ENCODE results near the gene SKP1. TPM values are rescaled to one million over a fixed set of nuclear protein-coding genes. Genes with fewer than 3 reads are reported as not detected.
"Not testable (repeated sequence)": the region's sequence is repeated elsewhere in the genome, so short reads cannot be mapped to it uniquely, and the experiment has no call there.

The SKP1 gene
- total and polyA plus RNA-seq, 10 of the 15 experiments (the other 5 are each of a cell fraction or from before 2014, with no cell fraction given): 100 to 1,686 (median 519) TPM

GRCh38 chr5:134215757-134216156 is 39.0 kb upstream of the SKP1 start:
- peaks cover 0 to 9% of the 10 kb centered on the region in 2 experiments; a peak in 2 of 4 replicates for H3K36me3 ChIP-seq (ENCODE audit: control insufficient read depth in 2 of 2, insufficient read depth in 2 of 2, low read length in 1 of 2)
- no peak overlapping the region for H2AFZ ChIP-seq (ENCODE audit: control insufficient read depth, low read depth, low read length)
- H4K20me1 ChIP-seq (ENCODE audit: control insufficient read depth, insufficient read depth): peaks cover 11% of the 10 kb centered on the region
- peaks cover 97% of the 10 kb centered on the region for H3K79me2 ChIP-seq (ENCODE audit: control insufficient read depth, insufficient read depth, low read length)
- intact Hi-C loops (cut with micrococcal nuclease; ENCODE audit: unreplicated experiment) (no loop called here), in situ Hi-C loops (cut with MboI) (no loop called here)
- ChIA-PET SMC1A (ENCODE audit: uncharacterized antibody, unreplicated experiment) (no interaction called here), CTCF (interaction anchor here (1.7 kb wide), 1 partner anchor 12 kb away, joined by 5 read pairs; no protein-coding TSS in a partner anchor), POLR2A (interaction anchor here (4.5 kb wide), 1 partner anchor 10 kb away, joined by 35 read pairs; the partner anchor contains the start of gene PPP2CA), RAD21 (ENCODE audit: unreplicated experiment) (no interaction called here)
- peaks cover 7% of the 10 kb centered on the region for H3K4me1 ChIP-seq (ENCODE audit: control insufficient read depth, insufficient read depth, low read length)
- no TSS peak for BruUV-seq (replicated peaks)
- no peak overlapping the region for H3K4me3 ChIP-seq
- no peak for ATAC-seq
- no peak overlapping the region for H3K27ac ChIP-seq (ENCODE audit: control insufficient read depth, insufficient read depth)
- H3K27me3 ChIP-seq (replicated peaks in 1 of 2; ENCODE audit: control insufficient read depth in 2 of 2, insufficient read depth in 2 of 2, low read length in 1 of 2): no peaks in the 10 kb centered on the region
- H3K9ac ChIP-seq (ENCODE audit: control insufficient read depth, insufficient read depth, low read length): no peak overlapping the region
- TF ChIP-seq IRF4 (IDR thresholded peaks at IDR 0.05; ENCODE audit: low read depth, low read length): no peak
- no peak for TF ChIP-seq FOXK2 (IDR thresholded peaks at IDR 0.05)
- TF ChIP-seq USF2 (IDR thresholded peaks at IDR 0.05; ENCODE audit: borderline replicate concordance, low read depth, low read length): no peak
- TF ChIP-seq CREB1 (IDR thresholded peaks at IDR 0.05; ENCODE audit: low read depth): no peak
- TF ChIP-seq SUPT20H (IDR thresholded peaks at IDR 0.05; ENCODE audit: borderline replicate concordance, control insufficient read depth, low read depth, low read length): no peak
- peaks cover 7% of the 10 kb centered on the region for H3K9me3 ChIP-seq (replicated peaks; ENCODE audit: control insufficient read depth, insufficient read depth, low read length)
- DNase-seq (ENCODE audit: low read depth, low spot score): no peak
- WGBS (ENCODE audit: insufficient coverage, insufficient replicate concordance, low lambda C conversion rate, missing lambda C conversion rate): 97% methylated on average over 2 of the region's 2 CpGs
- FAIRE-seq: no peak
- no peak overlapping the region for H3K4me2 ChIP-seq (ENCODE audit: control insufficient read depth, insufficient read depth)

DNA sequence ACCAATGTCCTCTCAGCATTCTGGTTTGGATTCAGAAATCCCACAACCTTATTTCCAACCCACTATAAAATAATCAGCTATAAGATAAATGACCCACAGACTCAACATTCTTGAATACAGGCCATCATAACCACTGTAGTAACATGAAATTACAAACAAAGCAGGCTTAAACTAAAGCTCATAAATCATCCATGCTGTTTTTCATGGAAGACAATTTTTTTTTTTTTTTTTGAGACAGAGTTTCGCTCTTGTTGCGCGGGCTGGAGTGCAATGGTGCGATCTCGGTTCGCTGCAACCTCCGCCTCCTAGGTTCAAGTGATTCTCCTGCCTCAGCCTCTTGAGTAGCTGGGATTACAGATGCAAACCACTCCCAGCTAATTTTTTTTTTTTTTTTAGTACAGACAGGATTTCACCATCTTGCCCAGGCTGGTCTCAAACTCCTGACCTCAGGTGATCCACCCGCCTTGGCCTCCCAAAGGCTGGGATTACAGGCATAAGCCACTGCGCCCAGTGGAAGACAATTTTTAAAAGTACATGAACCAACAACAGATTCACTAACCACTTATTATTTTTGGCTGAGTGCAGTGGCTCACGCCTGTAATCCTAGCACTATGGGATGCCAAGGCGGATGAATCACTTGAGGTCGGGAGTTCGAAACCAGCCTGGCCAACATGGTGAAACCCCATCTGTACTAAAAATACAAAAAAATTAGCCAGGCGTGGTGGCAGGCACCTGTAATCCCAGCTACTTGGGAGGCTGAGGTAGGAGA is 34.7 kb upstream of the SKP1 start:
- BruUV-seq (replicated peaks); H3K27me3 ChIP-seq (replicated peaks in 1 of 2; ENCODE audit: control insufficient read depth in 2 of 2, insufficient read depth in 2 of 2, low read length in 1 of 2); H3K9me3 ChIP-seq (replicated peaks; ENCODE audit: control insufficient read depth, insufficient read depth, low read length); H2AFZ ChIP-seq (ENCODE audit: control insufficient read depth, low read depth, low read length); H3K4me1 ChIP-seq (ENCODE audit: control insufficient read depth, insufficient read depth, low read length); H3K4me2 ChIP-seq (ENCODE audit: control insufficient read depth, insufficient read depth); H3K9ac ChIP-seq (ENCODE audit: control insufficient read depth, insufficient read depth, low read length); H3K36me3 ChIP-seq (ENCODE audit: control insufficient read depth in 2 of 2, insufficient read depth in 2 of 2, low read length in 1 of 2); H3K27ac ChIP-seq (ENCODE audit: control insufficient read depth, insufficient read depth); ATAC-seq; in situ Hi-C loops (cut with MboI); H3K4me3 ChIP-seq; DNase-seq (ENCODE audit: low read depth, low spot score); FAIRE-seq; intact Hi-C loops (cut with micrococcal nuclease; ENCODE audit: unreplicated experiment): not testable (repeated sequence)
- ChIA-PET RAD21 (ENCODE audit: unreplicated experiment) (interaction anchor here (0.7 kb wide), 1 partner anchor 719 kb away, joined by 3 read pairs; no protein-coding TSS in a partner anchor), SMC1A (ENCODE audit: uncharacterized antibody, unreplicated experiment) (interaction anchor here (0.5 to 5.9 kb wide), 5 partner anchors 12 to 379 kb away, joined by 3 to 39 read pairs (median 4); no protein-coding TSS in a partner anchor), POLR2A (interaction anchor here (0.7 to 1.6 kb wide), 4 partner anchors 13 to 234 kb away, joined by 3 to 4 read pairs (median 3); partner anchors contain the start of gene PPP2CA), CTCF (interaction anchor here (0.9 to 3.3 kb wide), 4 partner anchors 14 to 172 kb away, joined by 3 to 12 read pairs (median 3); no protein-coding TSS in a partner anchor)
- WGBS (ENCODE audit: insufficient coverage, insufficient replicate concordance, low lambda C conversion rate, missing lambda C conversion rate): 80% methylated on average over 12 of the region's 14 CpGs
- Histone ChIP-seq H4K20me1 (ENCODE audit: control insufficient read depth, insufficient read depth) (peaks cover 19% of the 10 kb centered on the region), H3K79me2 (ENCODE audit: control insufficient read depth, insufficient read depth, low read length) (peaks cover 96% of the 10 kb centered on the region)

All from GM12878 (cell line).